Measurements from ENCODE around the gene SEC14L1. TPM values are rescaled to one million over a fixed set of nuclear protein-coding genes. Genes with fewer than 3 reads are reported as not detected.
"Not testable (repeated sequence)": the region's sequence is repeated elsewhere in the genome, so short reads cannot be mapped to it uniquely, and the experiment has no call there.

Gene SEC14L1
- total RNA-seq, 1 donor from 2014 or later, result 71.2 TPM

DNA sequence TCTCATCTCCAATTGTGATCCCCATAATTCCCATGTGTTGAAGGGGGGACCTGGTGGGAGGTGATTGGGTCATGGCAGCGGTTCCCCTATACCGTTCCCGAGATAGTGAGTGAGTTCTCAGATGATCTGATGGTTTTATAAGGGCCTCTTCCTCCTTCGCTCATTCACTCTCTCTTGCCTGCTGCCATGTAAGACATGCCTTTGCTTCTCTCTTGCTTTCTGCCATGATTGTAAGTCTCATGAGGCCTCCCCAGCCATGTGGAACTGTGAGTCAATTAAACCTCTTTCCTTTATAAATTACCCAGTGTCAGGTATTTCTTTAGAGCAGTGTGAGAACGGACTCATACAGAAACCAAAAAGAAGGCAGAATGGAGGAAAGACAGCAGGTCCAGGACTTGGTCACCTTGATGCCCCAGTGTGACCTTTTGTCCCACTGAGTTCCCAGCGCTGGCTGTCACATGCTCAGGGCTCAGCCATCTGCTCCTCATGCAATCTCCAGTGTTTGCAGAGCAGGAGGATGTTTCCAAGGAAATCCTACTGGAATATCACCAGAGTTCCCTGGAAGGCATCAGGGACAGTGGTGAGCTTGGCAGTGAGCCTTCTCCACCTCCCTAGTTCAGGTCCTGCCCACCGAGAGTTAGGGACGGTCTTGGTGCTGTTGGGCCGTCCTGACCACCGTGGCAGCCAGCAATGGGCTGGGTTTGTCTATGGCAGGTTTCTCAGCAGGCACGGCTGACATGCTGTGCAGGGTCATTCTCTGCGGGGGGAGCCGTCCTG, 96.7 kb downstream of the SEC14L1 start:
- no peak for DNase-seq (ENCODE audit: low spot score)

DNA sequence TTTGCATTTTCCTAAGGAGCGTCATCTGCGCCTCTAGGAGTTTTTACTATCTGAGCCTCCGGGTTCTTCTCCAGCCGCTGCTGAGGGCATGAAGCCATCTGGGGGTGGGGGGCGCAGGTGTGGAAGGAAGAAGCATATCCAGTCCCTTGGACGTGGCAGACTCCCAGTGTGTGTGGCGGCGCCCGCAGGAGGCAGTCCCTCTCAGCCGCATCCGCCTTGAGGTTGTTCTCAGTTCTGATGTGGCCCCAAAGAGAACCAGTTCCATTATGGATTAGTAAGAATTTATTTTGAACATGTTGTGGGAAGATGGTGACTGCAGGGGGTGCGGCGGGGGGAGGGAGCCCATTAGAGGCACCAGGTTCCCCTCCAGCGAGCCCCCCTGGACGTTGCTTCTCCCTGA, 100.2 kb downstream of the SEC14L1 start:
- no peak for DNase-seq (ENCODE audit: low spot score)

DNA sequence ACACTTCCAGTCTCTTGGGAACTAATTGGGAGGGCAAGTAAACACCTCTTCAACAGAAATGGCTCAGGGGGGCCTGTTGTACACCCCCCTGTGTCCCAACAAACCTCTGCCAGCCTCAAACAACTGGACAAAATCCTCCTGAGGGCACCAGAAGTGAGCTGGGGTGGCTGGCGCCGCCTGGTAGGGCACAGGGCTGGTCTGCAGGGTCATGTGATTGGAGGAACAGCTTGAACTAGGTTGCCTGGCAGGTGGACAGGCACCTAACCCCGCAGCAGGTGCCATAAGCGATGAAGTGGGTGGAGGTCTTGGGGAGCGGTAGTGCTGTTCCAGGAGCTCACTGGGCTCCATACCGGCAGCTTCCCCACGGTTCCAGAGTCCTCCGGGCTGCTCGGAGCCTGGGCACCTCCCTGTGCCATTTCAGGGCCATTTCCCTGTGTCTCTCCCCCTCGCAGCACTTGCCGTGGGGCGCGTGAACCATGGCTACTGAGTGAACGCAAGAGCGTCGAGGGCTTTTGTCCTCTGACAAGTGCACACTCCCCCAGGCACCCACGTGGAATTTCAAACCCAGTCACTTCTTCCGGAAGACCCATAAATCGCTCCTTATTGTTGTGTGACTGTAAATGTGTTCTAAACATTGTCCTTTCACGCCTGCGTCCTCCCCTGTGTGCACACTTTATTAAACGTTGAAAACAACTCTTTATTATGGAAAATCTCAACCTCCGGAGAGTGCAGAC, 101.5 kb downstream of the SEC14L1 start:
- no peak for DNase-seq (ENCODE audit: low spot score)

DNA sequence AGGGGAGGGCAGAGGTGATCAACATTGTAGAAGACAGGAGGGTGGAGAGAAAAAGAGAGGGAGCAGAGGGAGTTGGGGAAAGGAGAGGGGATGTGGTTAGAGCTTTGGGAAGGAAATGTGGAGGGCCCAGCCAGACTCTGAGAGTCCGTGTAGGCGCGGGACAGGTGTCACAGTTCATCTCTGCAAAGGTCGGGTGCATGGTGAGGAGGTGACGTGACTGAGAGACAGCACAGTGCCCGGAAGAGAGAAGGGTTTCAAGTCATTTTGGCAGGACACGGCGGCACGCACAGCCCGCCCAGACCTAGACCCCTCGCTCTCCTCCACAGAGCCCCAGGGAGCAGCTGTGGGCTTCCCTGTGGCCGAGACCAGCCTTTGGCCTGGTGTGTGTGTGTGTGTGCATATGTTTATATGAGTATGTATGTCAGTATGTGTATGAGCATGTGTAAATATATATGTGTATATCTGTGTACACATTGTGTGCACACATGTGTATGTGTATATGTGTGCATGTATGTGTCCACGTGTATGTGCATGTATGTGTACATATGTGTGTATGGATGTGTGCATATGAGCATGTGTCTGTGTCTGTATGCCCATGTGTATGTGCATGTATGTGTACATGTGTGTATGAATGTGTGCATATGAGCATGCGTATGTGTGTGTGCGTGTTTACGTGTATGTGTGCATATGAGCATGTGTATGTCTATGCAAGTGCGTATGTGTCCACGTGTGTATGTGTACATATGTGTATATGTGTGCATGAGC, 104.6 kb downstream of the SEC14L1 start:
- no peak for DNase-seq (ENCODE audit: low spot score)

DNA sequence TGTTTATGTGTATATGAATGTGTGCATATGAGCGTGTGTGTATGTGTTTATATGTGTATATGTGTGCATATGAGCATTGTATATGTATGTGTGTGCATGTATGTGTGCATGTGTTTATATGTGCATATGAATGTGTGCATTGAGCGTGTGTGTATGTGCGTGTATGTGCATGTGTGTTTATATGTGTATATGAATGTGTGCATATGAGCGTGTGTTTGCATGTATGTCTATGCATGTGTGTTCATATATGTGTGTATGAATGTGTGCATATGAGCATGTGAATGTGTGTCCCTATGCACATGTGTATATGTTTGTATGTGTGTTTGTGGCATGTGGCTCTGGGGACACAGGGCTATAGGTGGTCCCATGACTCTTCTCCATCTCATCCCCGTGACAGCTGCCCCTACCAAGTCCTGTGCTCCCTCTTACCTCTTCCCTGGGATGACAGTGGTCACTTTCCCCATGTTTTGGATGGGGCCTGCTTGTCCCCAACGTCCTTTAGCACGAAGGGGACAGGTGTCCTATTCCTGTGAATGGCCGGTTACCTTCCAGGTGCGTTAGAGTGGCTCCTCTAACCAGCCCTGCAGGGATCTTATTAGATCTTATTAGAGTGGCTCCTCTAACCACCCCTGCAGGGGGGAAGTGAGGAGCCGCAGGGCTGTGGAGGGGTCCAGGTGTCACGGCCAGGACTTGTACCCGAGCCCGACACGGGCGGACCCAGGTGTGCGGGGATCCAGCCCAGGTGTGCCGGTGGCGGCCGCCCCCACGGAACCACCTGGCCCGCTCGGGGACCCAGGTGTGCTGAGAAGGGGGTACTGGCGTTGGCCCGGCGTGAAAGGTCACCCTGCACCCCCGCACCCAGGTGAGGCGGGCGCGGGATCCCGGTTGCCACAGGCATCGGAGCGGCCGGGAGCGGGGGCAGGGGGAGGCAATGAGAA, 105.6 kb downstream of the SEC14L1 start:
- DNase-seq (ENCODE audit: low spot score), result no peak

DNA sequence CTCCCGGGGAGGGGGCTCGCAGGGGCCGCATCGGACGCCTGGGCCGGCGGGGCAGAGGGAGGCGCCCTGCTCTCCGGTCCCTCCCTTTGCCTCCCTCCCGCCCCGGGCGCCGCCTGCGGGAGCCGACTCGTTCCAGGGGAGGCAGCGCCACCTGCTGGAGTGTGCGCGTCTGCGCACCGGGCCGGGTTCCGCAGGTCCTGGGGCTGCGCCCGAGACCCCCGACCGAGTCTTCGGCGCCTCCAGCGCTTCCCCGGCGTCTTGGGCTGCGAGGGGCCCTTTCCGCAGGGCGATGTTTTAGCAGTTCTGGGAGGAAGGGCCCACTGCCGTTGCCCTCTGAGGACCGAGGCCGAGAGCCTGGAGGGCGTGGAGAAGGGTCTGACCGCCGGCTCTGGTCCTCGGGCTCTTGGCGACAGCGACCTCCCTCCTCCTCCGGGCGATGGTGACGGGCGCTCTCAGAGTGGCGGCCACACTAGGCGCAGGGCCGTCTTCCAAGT, 106.3 kb downstream of the SEC14L1 start:
- peak; percentile 85 for DNase-seq (ENCODE audit: low spot score)

DNA sequence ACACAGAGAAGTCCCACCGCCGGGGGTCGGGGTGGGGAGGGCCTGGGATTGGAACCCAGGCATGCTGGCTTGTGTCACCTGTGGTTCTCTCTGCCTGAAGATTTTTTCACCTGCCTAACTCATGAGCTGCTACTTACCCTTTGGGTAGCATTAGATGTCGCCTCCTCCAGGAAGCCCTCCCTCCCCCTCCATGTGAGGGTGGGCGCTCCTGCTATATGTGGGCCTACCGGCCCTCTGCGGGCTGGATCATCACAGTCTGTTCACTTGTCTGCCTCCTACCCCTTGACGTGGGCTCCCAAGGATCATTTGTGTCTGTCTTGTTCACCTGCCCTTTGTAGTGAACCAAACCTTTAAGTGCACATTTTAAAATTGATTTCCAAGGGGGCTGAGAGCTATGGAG, 106.8 kb downstream of the SEC14L1 start:
- no peak for DNase-seq (ENCODE audit: low spot score)

DNA sequence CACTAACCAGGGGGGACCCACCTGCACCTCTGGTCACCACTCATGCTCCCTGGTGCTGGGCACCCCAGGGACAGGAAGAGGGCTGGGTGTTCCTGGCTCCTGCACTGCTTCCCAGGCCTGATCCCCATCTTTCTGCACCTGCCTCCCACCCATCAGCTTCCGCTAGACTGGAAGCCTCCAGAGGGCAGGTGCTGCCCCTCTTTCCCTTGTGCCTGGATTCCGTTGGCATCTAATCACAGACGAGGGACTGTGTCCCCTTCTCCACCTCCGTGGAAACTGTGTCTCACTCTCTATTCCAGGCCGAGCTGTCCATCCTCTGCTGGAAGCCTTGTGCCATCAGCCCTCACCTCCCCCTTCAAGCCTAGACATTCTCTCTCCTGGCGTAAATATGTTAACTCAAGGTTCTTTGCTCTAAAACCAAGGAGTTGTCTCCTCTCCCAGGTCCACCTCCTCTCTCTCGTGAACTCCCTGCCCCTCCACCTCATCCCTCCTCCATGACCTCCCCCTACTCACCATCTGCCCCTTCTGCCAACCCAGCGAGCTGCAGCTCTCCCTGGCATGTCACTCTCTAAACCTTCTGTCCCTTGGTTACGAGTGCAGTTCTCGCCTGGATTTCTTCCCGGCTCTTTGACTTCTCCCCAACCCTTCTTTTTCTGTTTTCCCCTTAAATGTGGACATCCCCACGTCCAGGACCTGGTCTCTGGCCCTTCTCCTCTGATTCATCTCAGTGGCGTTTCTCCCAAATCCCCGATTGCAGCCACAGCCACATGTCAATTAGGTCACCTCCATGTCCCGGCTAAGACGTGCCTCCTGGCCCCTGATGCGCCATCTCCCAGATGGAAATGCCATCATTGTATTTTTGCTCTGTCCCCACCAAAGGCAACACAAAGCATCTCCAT, 107.7 kb downstream of the SEC14L1 start:
- DNase-seq (ENCODE audit: low spot score), result no peak

DNA sequence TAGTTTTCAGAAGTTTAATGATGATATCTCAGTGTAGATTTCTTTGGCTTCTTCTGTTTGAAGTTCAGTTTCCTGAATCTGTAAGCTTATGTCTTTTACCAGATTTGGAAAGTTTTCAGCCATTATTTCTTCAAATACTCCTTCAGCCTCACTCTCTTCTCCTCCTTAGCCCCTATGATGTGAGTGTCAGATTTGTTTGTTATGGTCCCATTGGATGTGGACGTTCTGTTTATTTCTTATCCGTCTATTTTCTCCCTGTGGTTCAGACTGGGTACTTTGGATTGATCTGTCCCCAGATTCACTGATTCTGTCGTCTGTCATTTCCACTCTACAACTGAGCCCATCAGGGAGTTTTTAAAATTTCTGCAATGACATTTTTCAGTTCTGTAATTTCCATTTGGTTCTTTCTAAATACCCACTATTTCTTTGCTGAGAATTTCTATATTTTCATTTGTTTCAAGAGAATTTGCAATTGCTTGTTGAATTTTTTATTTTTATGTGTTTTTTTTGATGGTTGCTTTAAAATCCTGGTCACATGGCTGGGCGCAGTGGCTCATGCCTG, 110.9 kb downstream of the SEC14L1 start:
- DNase-seq (ENCODE audit: low spot score), result no peak

DNA sequence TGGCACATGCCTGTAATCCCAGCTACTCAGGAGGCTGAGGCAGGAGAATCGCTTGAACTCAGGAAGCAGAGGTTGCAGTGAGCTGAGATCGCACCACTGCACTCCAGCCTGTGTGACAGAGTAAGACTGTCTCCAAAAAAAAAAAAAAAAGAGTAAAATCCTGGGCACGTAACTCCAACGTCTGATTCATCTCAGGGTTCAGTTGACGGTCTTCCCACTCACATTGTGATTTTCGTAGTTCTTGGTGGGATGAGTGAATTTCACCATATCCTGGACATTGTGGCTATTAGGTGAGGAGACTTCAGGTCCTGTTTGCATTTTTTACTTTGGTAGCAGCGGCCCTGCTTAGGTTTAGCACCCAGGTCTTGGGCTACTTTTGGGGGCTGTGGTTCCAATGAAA, 111.5 kb downstream of the SEC14L1 start:
- DNase-seq (ENCODE audit: low spot score), result not testable (repeated sequence)

DNA sequence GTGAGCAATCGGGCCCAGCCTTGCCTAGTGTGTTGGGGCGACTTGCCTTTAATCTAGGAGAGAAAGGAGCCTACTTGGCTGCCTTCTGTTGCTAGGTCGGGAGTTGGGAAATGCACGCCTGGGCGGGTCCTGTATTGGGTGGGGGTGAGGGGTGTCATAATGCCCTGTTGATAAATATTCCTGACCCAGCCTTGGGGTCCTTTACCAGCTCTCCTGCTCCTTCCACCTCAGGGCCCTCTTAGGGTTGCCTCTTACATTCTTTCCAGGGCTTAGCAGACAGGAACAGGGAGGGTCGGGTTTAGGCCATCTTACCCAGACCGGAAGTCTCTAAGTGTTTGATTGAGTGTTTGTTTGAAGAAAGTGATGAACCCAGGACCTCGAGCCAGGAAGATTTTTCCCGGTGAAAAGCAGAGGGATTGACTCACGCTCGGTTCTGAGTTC, 112.9 kb downstream of the SEC14L1 start:
- DNase-seq (ENCODE audit: low spot score), result no peak

DNA sequence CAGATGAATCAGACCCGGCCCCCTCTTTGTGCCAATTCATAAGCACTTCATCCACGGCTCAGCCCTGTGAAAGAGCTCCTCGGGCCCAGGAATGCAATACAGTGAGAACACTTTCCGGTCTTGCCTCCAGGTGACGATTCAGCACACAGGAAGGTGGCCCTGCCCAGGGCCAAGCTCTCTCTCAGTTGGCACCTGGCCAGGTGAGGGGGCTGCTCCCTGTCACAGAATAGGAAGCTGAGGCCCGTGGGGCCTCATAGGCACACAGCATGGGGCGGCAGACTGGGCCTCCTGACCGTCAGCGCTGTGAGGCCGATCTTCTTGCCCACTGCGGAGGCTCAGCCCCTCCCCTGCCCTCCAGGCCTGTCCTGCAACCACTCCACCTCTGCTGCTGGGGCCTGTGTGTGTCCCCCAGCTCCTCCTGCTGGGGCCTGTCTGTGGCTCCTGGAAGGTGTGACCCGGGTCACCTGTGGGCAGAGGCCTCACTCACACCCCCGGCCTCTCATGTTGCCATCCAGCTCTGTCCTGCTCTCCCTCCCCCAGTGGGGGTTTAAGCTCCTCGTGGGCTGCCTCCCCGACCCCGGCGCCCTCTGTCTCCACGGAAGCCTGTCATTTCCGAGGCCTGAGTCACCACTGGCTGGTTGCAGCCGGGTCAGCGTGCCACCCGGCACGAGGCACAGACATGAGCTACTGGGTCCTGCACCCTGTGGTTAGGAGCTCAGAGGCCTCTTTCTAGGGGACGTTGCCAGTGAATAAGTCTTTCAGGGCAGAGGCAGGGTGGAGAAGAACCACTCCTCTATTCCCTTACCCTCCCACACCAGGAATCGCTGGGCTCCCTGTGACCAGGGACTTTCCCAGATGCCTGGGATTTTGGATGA, 114.4 kb downstream of the SEC14L1 start:
- DNase-seq (ENCODE audit: low spot score), result peak; percentile 85

DNA sequence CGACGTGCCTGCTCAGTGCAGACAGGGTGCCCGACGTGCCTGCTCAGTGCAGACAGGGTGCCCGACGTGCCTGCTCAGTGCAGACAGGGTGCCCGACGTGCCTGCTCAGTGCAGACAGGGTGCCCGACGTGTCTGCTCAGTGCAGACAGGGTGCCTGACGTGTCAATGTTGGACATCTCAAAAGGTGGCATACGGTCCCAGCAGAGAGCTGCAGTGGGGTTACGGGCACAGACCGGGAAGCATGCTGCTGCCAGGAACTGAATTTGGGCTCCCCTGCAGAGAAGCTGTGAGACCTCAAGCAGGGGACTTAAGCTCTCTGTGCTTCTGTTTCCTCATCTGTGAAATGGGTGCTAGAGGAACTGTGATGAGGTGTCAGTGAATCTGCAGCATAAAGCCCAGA, 115.2 kb downstream of the SEC14L1 start:
- not testable (repeated sequence) for DNase-seq (ENCODE audit: low spot score)

DNA sequence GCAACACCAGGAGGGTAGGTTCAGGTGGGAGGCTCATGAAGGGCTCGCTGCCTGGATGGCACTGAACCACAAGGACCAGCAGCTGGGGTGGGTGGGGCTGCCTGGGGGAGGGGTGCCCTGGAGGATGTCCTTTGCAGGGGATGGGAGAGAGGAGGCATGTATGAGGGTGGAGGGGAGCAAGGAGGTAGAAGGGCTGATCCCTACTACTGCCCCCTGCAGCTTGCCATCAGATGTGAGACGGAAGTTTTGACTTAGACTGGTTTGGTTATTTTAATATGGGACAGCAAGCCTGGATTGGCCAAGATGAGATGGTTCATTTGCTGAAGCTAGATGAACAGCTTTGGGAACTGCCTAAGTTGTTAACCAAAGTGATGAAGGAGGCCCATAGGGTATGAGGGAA, 115.9 kb downstream of the SEC14L1 start:
- DNase-seq (ENCODE audit: low spot score), result no peak

DNA sequence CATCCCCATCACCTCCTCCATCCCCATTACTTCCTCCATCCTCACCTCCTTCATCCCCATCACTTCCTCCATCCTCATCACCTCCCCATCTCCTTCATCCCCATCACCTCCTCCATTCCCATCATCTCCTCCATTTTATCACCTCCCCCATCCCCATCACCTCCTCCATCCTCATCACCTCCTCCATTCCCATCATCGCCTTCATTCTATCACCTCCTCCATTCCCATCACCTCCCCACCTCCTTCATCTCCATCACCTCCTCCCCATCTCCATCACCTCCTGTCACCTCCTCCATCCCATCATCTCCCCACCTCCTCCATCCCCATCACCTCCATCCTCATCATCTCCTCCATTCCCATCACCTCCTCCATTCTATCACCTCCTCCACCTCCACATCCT, 116.4 kb downstream of the SEC14L1 start:
- DNase-seq (ENCODE audit: low spot score), result no peak

DNA sequence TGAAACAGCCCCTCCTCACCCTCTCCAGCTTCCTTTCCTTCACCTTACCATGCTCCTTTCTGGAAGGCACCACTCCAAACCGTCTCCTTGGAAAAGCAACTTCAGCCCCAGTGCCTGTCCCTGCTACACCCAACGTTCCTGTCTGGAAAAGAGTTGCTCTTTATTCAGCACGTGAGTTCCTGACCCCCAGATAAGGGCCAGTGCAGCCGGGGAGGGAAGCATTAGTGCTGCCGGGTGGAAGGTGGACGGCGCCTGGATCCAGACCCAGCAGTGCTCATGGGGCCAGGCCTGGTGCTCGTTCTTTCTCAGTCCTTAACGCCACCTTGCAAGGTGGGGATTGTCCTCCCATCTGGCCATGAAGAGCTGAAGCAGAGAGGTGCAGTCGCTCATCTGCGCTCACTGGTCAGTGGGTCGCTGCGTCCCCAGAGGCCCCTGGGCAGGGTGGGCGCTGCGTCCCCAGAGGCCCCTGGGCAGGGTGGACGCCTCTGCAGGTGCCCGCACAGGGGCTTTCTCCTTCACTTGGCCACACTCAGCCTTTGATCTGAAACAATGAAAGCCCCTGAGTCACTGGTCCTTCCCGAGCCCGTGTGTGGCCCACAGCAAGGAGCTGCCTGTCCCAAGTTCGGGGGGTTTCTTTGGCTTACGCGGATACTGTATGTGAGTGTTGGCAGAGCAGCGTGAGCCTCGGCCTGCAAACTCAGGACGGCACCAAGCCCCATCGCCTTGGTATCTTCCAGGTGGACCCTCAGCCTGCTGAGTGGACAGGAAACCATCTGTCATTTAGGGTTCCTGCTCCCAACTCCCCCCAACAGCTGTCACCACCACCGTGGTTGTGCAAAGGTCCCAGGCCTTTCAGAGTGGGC, 117.1 kb downstream of the SEC14L1 start:
- DNase-seq (ENCODE audit: low spot score), result no peak

DNA sequence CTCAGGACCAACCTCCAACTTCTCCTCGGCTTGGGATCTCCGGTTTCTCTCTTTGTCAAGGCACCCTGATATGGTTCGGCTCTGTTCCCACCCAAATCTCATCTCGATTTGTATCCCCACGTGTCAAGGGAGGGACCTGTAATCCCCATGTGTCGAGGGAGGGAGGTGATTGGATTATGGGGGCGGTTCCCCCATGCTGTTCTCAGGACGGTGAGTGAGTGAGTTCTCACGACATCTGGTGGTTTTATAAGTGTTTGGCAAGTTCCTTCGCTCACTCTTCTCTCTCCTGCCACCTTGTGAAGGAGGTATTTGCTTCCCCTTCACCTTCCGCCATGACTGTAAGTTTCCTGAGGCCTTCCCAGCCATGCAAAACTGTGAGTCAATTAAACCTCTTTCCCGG, 117.9 kb downstream of the SEC14L1 start:
- DNase-seq (ENCODE audit: low spot score), result no peak

All from mucosa of gallbladder (tissue), 1 donor.